HL-60/S4 treated with phorbol 12-myristate 13-acetate at 8.2 ng/mL for 4 days and 3 days (cell line): ENCODE data around the gene P2RX2.

ENCODE experiments used
- in situ Hi-C: fragments of 300-500 bp; cut with MboI; formaldehyde crosslinking; loops from 2 replicates; pipeline ENCODE4 v1.15.0; 2022; ENCODE audit warnings: low sequenced_read_pairs

The P2RX2 gene

DNA sequence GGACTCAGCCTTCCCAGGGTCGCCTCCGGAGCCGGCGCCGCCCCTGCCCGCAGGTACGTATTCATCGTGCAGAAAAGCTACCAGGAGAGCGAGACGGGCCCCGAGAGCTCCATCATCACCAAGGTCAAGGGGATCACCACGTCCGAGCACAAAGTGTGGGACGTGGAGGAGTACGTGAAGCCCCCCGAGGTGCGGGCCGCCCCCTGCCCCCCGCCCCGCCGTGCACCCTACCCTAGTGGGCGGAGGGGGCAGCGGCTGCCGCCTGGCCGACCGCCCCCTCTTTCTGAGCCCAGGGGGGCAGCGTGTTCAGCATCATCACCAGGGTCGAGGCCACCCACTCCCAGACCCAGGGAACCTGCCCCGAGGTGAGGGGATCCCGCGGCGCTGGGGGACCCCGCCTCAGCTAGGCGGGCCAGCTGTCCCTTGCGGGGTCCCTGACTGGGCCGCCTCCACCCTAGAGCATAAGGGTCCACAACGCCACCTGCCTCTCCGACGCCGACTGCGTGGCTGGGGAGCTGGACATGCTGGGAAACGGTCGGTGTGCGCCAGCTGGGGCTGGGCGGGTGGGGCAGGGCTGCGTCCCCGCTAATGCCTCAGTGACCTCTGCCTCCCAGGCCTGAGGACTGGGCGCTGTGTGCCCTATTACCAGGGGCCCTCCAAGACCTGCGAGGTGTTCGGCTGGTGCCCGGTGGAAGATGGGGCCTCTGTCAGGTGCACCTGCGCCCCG is 973 bp downstream of the P2RX2 start:
- in situ Hi-C loops = no loop called here

DNA sequence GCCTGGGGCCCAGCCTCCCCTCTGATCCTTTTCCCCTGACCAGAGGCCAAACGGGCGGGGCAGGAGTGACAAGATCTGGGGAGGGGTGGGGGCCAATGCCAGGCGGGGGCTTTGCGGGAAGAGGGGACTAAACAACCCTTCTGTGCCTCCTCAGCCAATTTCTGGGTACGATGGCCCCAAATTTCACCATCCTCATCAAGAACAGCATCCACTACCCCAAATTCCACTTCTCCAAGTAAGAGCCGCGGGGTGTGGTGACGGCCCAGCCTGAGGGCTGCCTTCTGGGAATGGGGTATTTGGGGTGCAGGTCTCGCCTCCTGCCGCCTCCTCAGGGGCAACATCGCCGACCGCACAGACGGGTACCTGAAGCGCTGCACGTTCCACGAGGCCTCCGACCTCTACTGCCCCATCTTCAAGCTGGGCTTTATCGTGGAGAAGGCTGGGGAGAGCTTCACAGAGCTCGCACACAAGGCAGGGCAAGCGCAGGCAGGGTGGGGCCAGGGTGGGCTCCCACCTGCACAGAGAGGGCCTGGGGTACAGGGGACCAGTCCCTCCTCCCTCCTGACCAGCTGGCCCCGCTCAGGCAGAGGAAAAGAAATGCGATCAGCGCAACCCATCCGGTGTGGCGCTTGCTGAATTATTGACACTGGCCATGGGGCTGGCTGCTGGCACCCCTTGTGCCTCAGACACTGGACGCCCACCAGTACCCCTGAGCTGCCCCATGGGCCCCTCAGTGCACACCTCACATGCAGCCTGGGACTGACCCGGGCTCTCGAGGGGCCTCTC is 1.7 kb downstream of the P2RX2 start:
- in situ Hi-C loops = no loop called here

DNA sequence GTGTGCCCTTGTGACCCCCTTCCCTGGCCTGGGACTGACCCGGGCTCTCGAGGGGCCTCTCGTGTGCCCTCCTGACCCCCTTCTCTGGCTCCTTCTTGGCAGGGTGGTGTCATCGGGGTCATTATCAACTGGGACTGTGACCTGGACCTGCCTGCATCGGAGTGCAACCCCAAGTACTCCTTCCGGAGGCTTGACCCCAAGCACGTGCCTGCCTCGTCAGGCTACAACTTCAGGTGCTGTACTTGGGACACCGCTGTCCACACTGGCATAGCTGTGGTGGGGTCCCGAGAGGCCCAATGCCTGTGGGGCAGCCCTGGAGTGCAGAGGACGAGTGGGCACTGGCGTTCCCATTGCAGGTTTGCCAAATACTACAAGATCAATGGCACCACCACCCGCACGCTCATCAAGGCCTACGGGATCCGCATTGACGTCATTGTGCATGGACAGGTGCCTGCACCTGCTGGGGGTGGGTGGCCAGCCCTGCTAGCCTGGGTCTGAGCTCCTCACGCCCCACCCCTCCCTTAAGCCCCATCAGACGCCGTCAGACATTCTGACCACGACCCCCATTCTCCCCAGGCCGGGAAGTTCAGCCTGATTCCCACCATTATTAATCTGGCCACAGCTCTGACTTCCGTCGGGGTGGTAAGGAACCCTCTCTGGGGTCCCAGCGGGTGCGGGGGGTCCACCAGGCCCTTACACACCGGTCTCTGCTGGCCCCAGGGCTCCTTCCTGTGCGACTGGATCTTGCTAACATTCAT is 2.5 kb downstream of the P2RX2 start:
- in situ Hi-C loops = no loop called here

DNA sequence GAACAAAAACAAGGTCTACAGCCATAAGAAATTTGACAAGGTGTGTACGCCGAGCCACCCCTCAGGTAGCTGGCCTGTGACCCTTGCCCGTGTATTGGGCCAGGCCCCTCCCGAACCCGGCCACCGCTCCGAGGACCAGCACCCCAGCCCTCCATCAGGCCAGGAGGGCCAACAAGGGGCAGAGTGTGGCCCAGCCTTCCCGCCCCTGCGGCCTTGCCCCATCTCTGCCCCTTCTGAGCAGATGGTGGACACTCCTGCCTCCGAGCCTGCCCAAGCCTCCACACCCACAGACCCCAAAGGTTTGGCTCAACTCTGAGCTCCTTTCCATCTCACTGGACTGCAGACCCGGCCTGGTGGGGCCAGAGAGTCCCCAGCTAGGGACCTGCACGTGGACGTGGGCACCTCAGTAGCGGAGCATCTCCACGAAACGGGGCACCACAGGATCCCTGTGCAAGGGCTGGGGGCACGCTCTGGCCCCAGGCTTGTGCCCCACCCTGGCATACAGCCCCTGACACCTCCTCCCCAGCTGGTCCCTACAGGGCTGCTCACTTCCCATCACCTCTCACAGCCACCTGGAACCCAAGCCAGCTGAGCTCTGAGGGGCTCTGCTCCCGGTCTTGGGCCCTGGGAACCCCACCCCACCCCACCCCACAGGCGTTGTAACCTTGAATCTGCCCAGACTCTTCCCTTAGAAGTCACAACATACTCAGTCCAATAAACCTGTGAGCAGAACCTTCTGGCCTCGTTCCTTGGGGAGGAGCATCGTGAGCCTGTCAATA is 3.3 kb downstream of the P2RX2 start:
- in situ Hi-C loops = no loop called here

DNA sequence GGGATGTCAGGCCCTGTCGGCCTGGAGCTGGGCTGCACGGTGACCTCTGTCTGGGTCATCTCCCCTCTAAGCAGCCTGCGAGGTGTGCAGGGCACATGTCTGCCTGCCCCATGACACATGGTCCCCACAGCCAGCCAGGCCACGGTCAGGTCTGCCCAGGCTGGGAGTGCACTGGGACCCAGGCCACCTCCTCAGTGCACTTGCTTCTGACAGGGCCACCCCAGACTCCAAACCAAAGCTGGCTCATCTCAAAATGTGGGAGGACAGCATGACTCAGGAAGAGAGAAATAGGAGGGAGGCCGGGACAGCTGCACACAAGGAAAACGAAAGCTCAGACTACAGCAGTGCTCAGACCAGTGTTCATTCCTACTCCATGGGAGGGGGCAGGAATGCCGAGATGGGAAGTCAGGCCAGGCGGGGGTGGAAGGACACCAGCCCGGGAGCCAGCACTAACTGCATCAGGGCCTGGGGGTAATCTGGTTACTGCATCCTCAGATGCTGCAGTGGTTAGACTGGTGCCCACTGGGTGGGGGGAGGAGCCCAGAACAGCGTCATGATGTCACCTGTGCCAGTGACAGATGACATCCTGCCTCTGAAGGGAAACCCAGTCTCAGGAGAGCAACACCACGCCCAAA is 4.0 kb downstream of the P2RX2 start:
- in situ Hi-C loops = no loop called here

DNA sequence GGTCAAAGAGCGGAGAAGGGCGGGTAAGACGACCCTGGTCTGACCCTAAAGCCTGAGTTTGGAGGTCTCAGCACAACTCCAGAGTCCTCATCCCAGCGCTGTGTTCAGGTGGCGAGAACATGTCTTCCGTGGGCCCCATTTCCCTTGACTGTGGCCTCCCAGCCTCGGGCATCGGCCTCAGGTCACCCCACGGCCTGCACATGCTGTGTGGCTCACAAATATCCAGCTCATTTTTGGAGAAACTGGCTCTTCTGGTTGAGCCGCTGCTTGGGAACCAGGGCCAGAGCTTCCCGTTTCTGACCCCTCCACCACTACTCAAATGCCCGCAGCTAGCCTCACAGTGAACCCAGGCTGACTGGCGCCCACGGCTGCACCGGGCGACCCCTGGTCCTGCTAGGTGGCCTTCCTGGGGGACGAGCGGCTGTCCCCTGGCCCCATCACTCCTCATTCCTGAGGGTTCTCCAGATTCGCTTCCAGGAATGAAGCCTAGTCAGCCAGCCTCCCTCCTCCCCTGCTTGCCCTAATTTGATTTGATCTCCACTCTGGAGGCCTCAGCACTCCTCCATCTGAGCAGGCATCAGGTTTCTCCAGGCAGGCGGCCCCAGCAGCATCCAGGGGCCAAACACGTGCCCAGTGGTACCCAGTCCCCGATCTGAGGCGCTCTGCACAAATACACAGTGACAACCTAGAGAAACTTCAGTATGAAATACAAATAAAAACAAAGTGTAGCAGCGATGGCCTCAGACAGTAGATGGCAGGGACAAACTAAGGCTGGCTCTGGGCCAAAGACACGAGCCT is 4.7 kb downstream of the P2RX2 start:
- in situ Hi-C loops = no loop called here

DNA sequence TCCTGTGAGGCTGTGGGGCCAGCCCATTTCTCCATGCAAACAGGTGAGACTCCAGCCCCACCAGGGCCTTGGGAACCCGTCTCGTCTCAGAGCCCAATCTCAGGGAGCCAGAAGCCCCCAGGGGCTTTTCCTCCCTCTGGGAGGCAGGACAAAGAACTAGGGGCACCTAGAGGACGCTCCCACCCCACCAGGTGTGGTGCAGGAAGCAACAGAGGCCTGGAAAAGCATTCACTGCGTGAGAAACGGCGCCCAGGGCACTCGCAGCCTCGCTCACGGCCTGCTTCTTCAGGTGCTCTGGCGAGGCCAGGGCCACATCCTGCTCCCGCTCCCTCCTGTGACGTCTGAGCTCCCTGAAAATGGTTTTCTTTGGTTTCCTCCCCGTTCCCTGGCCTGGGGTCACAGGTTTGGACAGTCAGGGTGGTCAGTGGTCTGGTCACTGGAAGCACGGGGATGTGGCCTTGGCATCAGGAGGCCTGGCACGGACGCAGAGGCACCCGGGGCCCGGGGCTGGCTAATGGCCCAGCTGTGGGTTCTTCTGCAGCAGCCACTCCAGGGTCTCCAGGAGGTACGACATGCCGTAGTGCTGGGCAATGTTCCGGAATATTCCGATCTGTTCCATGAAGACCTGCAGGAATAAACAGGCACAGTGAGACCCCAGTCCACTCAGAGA is 5.7 kb downstream of the P2RX2 start:
- in situ Hi-C loops = no loop called here

DNA sequence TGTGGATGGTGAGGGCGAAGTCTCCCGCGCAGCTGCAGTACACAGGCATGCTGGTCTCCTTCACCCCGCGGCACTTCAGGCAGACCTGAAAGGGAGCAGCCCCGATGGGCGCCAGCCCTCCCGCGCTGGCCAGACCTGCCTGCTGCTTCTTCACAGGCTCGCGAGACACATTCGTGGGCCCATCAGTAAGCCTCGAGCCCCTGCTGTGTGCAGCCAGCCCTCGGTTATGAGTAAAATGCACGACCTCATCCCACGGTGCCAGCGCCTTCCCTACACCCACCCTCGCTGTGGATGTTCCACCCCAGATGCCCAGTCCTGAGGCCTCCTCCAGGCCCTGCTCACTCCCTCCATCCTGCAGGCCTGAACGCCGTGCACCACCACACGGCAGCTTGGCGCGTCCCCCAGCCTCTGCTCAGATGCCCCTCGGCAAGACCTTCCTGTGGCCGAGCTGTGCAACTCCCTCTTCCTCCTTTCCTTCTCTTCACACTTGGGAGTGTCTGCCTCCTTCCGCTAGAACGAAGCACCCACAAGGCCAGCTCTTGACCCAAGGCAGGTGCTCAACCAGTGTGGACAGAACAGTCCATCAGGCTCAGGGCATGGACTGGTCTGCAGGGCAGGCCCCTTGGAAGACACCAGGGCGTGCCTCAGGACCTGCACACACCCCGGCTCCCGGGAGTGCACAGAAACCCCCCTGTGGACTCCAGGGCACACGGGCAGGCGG is 6.5 kb downstream of the P2RX2 start:
- in situ Hi-C loops = no loop called here

DNA sequence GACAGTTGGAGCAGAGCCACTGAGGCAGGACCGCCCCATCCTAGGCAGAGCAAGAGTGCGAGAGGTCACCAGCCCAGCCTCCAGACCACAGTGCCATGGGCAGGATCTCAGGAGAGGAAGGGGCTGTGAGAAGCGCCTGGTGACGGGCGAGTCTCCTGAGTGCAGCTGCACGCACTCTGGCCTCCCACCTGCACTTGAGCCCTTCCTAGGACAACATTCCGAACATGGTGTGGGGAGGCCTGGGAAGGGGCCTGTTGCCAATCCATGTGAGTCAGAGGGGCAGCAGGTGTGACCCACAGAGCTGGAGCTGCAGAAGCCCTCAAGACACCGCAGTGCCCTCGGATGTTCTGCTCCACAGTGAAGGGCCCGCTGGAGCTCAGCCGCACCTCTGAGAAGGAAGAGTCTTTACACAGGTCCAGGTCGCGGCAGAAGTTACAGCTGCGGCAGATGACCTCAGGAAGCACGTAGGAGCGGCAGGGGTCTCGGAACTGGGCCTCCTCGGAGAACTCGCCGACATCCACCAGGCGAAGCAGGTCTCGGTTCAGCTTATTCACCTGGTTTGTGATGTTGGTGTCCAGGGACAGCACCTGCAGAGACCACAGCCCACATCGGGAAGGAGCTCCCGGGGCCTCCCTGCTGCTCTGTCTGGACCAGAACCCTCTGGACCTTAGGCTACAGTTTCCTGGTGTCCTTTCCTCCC is 7.3 kb downstream of the P2RX2 start:
- in situ Hi-C loops = no loop called here

DNA sequence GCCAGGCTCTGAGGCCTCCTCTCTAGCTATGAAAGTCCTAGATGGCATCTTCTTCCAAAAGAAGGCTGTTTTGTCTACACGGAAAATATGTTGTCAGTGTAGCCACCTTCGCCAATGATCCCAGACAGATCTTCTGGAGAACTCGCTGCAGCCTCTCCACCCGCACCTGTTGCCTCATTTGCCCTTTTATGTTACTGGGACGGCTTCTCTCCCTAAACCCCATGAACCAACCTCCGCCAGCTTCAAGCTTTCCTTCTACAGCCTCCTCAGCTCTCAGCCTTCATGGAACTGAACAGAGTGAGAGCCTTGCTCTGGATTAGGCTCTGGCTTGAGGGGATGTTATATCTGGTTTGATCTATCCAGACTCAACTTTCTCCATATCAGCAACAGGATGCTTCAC is 10.8 kb downstream of the P2RX2 start:
- in situ Hi-C loops = no loop called here

DNA sequence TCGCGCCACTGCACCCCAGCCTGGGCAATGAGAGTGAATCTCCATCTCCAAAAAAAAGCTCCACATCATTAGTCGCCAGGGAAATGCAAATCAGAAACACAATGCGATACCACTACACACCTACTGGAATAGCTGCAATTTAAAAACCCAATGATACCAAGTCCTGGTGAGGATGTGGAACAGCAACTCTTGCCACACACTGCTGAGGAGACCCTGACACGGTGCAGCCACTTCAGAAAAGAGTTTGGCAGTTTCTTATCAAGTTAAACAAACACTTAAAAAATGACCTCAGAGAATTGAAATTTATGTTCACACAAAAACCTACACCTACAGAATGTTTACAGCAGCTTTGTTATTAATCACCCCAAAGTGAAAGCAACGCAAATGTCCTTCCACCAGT is 12.1 kb downstream of the P2RX2 start:
- in situ Hi-C loops = no loop called here

DNA sequence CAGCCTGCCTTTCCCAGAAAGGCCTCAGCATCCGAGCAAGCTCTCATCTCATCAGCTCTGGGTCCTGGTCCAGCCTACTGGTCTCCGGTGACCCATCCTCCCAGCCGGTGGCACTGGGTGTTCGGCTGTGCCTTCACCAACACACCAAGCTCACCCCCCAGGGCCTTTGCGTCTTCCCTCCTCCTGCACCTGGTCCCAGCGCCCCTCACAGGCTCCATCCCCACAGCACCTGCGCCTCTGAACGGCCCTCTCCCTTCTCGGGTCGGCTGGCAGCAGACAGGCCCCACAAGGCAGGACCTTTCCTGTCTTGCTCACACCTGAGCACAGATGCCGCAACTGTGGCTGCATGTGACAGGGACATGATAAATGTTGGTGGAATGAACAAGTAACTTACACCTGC is 13.1 kb downstream of the P2RX2 start:
- in situ Hi-C loops = no loop called here

DNA sequence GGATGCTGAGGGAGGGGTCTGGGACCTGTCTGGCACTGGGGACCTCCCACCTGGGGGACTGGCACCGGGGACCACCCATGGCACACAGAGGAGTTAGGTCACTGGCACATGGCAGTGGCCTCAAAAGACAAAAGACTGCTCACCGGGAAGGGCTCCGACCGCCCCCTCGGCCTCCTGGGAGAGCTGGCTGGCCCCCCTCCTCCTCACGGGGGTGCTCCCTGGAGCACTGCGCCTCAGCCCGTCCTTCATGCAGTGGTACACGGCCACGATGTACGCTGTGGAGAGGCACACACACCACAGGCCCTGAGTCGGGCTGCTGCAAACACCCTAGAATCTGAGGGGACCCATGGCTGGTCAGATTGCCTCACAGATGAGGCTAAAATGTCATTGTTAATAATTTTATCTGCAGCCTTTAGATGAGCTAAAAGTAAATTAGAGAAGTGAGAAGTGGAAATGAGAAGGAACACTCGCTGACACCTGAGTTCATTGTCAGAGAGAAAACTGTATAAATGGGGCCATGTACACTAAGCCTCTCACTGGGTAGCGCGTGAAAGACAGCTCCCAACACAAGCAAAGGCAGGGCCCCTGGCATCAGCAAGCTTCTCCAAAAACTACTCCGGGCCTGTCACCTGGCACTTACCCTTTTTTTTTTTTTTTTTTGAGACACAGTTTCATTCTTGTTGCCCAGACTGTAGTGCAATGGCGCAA is 14.1 kb downstream of the P2RX2 start:
- in situ Hi-C loops = no loop called here

DNA sequence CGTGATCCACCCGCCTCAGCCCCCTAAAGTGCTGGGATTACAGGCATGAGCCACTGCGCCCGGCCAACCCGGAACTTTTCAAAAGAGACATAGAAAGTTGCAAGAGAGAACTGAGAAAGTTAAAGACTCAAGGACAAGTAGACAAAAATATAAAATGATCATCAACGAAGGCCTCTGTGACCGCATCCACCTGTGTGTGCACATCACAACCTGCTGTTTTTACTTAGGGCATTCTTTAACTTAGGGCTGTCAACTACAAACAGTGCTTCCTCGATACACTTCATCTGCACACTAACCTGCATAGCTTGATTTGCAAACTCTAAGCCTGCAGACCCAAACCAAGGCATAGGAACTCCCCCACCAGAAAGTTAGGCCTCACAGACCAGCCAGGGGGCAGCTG is 14.8 kb downstream of the P2RX2 start:
- in situ Hi-C loops = no loop called here

DNA sequence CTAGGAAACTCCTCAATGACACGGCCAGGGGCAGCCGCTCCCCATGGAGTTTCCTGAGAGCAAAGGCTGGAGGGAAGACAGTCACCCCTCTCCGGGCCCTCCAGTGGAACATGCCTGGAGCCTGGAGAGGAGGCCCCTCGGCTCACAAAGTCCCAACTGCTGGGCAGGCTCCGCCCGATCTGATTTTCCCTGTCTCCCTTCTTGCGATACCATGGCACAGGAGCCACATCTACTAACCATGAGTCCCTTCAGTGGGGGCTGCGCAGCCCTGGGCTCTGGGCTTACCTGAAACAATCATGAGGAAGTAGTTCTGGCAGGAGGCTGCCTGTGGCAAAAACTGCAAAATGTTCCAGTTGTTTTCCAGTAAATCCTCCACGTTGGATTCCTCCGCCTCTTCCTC is 15.3 kb downstream of the P2RX2 start:
- in situ Hi-C loops = no loop called here

DNA sequence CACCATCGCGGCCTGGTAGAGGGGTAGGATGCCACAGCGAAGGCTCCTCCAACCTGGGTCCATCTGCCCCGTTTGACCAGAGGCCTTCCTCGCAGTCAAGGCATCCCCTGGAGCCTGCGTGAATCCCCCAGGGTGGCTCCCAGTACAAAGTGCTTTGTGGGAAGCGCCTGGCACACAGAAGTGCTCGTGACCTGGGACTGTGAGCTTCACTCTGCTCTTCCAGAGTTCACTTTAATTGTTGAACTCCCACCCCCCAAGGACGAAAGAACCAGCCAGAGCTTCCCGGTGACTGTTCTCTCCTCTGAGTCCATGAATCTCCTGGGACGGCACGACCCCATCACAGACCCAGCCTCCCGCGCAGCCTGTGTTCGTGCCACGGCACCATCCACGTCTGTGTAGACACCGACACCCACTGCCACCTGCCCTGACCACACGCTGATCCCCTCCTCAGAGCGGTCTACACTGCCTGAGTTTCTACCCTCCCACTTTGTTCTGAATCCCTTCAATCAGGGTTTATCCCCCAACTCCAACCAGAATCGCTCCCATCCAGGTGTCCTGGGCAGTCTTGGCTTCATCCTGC is 15.9 kb downstream of the P2RX2 start:
- in situ Hi-C loops = no loop called here
